Mesenchymal stem cell (in vitro differentiated cells and primary cell): Measurements from ENCODE around the gene AP1S1.

Experiments used
- DNase-seq: peaks from one replicate; pipeline ENCODE4 v3.0.0-alpha.2; 2013
- H2AFZ ChIP-seq: one replicate; pipeline ENCODE4 v1.6.1; 2013; ENCODE audit warnings: low read depth, mild to moderate bottlenecking, control low read depth, inconsistent platforms, low read length, moderate library complexity
- H2AK5ac ChIP-seq: 2 replicates; pipeline ENCODE4 v1.6.1; 2013; ENCODE audit warnings: low read length, moderate library complexity, mild to moderate bottlenecking, inconsistent platforms; ENCODE audit not compliant: severe bottlenecking
- H2BK120ac ChIP-seq: one replicate; pipeline ENCODE4 v1.6.1; 2013; ENCODE audit warnings: low read depth, mild to moderate bottlenecking, inconsistent platforms, low read length, moderate library complexity
- H2BK12ac ChIP-seq, 2 experiments: one replicate each; pipeline ENCODE4 v1.6.1; 2013; ENCODE audit warnings: inconsistent platforms in 2 of 2, low read length in 2 of 2, mild to moderate bottlenecking in 2 of 2, moderate library complexity in 2 of 2, control low read depth in 1 of 2
- H2BK15ac ChIP-seq: one replicate; pipeline ENCODE4 v1.6.1; 2013; ENCODE audit warnings: mild to moderate bottlenecking, low read depth, inconsistent platforms; ENCODE audit not compliant: poor library complexity, severe bottlenecking
- H2BK5ac ChIP-seq: 2 replicates; pipeline ENCODE4 v1.6.1; 2013; ENCODE audit warnings: low read depth, mild to moderate bottlenecking, low read length, control low read depth, inconsistent platforms; ENCODE audit not compliant: poor library complexity, severe bottlenecking
- H3K14ac ChIP-seq, 2 experiments: one replicate each; pipeline ENCODE4 v1.6.1; 2013; ENCODE audit warnings: inconsistent platforms in 2 of 2, low read length in 2 of 2, control low read depth in 1 of 2, mild to moderate bottlenecking in 1 of 2, moderate library complexity in 1 of 2
- H3K18ac ChIP-seq, 2 experiments: one replicate each; pipeline ENCODE4 v1.6.1; 2013; ENCODE audit warnings: inconsistent platforms in 2 of 2, low read length in 2 of 2, control low read depth in 1 of 2, low read depth in 1 of 2, mild to moderate bottlenecking in 1 of 2
- H3K23ac ChIP-seq, 2 experiments: one replicate each; pipeline ENCODE4 v1.6.1; 2013; ENCODE audit warnings: inconsistent platforms in 2 of 2, low read length in 2 of 2, mild to moderate bottlenecking in 2 of 2, moderate library complexity in 2 of 2, control low read depth in 1 of 2
- H3K27ac ChIP-seq: 2 replicates; pipeline ENCODE4 v1.5.1; 2013; ENCODE audit warnings: mild to moderate bottlenecking, moderate library complexity, low read length, control low read depth, inconsistent platforms; ENCODE audit not compliant: poor library complexity, severe bottlenecking
- H3K27me3 ChIP-seq, 2 experiments: 2 replicates each; pipeline versions ENCODE4 v1.6.1 to v1.7.0; 2013; ENCODE audit warnings: low read length in 2 of 2, mild to moderate bottlenecking in 2 of 2, moderate library complexity in 2 of 2, control low read depth in 1 of 2, inconsistent platforms in 1 of 2; ENCODE audit not compliant: control insufficient read depth in 1 of 2, insufficient read depth in 1 of 2
- H3K36me3 ChIP-seq, 2 experiments: 2 replicates each; pipeline versions ENCODE4 v1.6.1 to v1.7.0; 2013; ENCODE audit warnings: low read length in 2 of 2, control low read depth in 1 of 2, inconsistent platforms in 1 of 2, low read depth in 1 of 2, mild to moderate bottlenecking in 1 of 2; ENCODE audit not compliant: insufficient read depth in 2 of 2, control insufficient read depth in 1 of 2
- H3K4ac ChIP-seq, 2 experiments: one replicate each; pipeline ENCODE4 v1.6.1; 2013; ENCODE audit warnings: inconsistent platforms in 2 of 2, low read length in 2 of 2, mild to moderate bottlenecking in 2 of 2, moderate library complexity in 2 of 2, control low read depth in 1 of 2, low read depth in 1 of 2
- H3K4me1 ChIP-seq: 2 replicates; pipeline ENCODE4 v1.6.1; 2013; ENCODE audit warnings: low read depth, low read length, control low read depth; ENCODE audit not compliant: control insufficient read depth, insufficient read depth
- H3K4me2 ChIP-seq: 2 replicates; pipeline ENCODE4 v1.6.1; 2013; ENCODE audit warnings: low read length, mild to moderate bottlenecking, inconsistent platforms; ENCODE audit not compliant: poor library complexity, severe bottlenecking
- H3K4me3 ChIP-seq, 2 experiments: 2 replicates each; pipeline versions ENCODE4 v1.5.1 to v1.7.0; 2013; ENCODE audit warnings: low read length in 2 of 2, mild to moderate bottlenecking in 2 of 2, control low read depth in 1 of 2, low read depth in 1 of 2; ENCODE audit not compliant: insufficient read depth in 1 of 2
- H3K79me1 ChIP-seq: replicated peaks from 2 replicates; pipeline ENCODE4 v1.6.1; 2013; ENCODE audit warnings: mild to moderate bottlenecking, control low read depth, low read length, inconsistent platforms; ENCODE audit not compliant: poor library complexity, severe bottlenecking
- H3K9ac ChIP-seq: 2 replicates; pipeline ENCODE4 v1.7.0; 2013; ENCODE audit warnings: mild to moderate bottlenecking, low read length, moderate library complexity
- H3K9me3 ChIP-seq: 2 replicates; pipeline ENCODE4 v1.7.0; 2013; ENCODE audit warnings: mild to moderate bottlenecking, low read length; ENCODE audit not compliant: control insufficient read depth
- H4K8ac ChIP-seq: one replicate; pipeline ENCODE4 v1.6.1; 2013; ENCODE audit warnings: inconsistent platforms, mild to moderate bottlenecking, low read length, moderate library complexity
- H4K91ac ChIP-seq: one replicate; pipeline ENCODE4 v1.6.1; 2013; ENCODE audit warnings: mild to moderate bottlenecking, low read length, inconsistent platforms
- WGBS: methylation state at CpG from one replicate; pipeline ENCODE4 v1.1.7; 2013; ENCODE audit warnings: mixed read lengths; 5-methylcytosine and 5-hydroxymethylcytosine counted together
- small RNA-seq: library from polyadenylated mRNA; stranded (forward); fragments of <200 nt; extraction: miRNeasy Mini kit (QIAGEN cat#:217004); gene quantifications from one replicate; pipeline ENCODE3, GENCODE V24; 2013; ENCODE audit warnings: low read depth

AP1S1 gene

DNA sequence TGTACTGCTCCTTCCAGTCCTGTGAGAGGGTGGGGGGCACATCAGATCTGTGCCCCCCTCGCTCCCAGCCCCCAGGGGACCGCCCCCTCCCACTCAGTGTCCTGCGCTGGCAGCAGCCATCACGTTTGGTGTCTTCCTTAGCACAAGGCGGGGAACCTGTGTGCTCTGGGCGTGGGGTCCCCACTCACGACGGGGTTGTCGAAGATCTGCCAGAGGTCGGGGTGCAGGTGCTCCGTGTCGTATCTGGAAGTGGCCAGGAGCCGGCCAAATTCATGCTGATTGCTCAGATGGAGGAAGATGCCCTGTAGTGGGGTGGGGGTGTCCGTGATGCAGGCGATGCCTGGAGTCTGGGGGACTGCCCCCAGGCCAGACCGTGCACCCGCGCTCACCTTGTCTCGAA is 55.9 kb downstream of the AP1S1 start:
- Histone ChIP-seq H3K27ac (no peak overlapping the region), H3K23ac (no peak overlapping the region), H3K36me3 (peaks cover 79 to 81% of the 10 kb centered on the region in 2 experiments), H3K4me3 (no peak overlapping the region), H3K4me1 (peaks cover 14% of the 10 kb centered on the region), H2AFZ (no peak overlapping the region), H3K4me2 (no peak overlapping the region), H3K79me1 (peaks cover 3% of the 10 kb centered on the region), H4K91ac (no peak overlapping the region), H3K27me3 (no peaks in the 10 kb centered on the region), H2BK5ac (no peak overlapping the region), H4K8ac (no peak overlapping the region), H2AK5ac (no peak overlapping the region), H3K14ac (no peak overlapping the region), H2BK120ac (no peak overlapping the region), H2BK12ac (no peak overlapping the region), H2BK15ac (no peak overlapping the region), H3K4ac (no peak overlapping the region), H3K9ac (no peak overlapping the region), H3K9me3 (no peaks in the 10 kb centered on the region), H3K18ac (no peak overlapping the region)
- no peak for DNase-seq
- 97% methylated on average over 19 of the region's 19 CpGs for WGBS

Small RNAs within 50 kb of the gene (small RNA-seq; reads per million reads assigned to genes)
- 0.86 reads per million for gene MIR4653
